ENCODE results near the gene ARHGAP26.

Gene ARHGAP26

DNA sequence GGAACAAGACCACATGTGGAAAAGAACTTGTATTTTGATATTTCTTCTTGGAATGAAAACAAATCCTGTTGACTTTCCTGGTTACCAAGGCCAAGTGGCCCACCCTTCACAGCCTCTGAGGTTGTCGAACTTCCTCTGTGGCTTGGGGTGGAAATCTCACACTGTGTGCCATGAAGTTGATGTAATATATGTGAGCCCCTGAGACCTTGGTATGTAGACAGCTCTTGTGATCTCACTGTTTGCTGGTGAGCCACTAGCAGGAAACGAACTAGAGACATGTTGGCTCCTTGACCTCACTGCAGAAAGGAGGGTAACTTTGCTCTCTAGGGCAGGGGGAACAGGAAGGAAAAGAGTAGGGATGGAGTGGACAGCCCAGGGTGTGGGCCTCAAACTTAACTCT, 159.4 kb downstream of the ARHGAP26 start:
- Histone ChIP-seq H2AK5ac (ENCODE audit: low read length, severe bottlenecking) (no peak overlapping the region), H3K4ac (ENCODE audit: low read depth in 1 of 2, low read length in 2 of 2) (no peak overlapping the region), H2BK120ac (ENCODE audit: low read depth, low read length) (no peak overlapping the region), H3K36me3 (ENCODE audit: control insufficient read depth in 1 of 2, insufficient read depth in 2 of 2, low read depth in 1 of 2, low read length in 2 of 2) (no peaks in the 10 kb centered on the region), H3K79me1 (replicated peaks; ENCODE audit: low read length, poor library complexity, severe bottlenecking) (peaks cover 1% of the 10 kb centered on the region), H4K8ac (ENCODE audit: low read length) (no peak overlapping the region), H4K91ac (ENCODE audit: low read length) (no peak overlapping the region), H3K27me3 (ENCODE audit: control insufficient read depth in 1 of 2, insufficient read depth in 1 of 2, low read length in 2 of 2) (no peaks in the 10 kb centered on the region), H2BK5ac (ENCODE audit: low read depth, low read length, poor library complexity, severe bottlenecking) (no peak overlapping the region), H3K4me1 (ENCODE audit: control insufficient read depth, insufficient read depth, low read depth, low read length) (no peaks in the 10 kb centered on the region), H3K27ac (ENCODE audit: low read length, poor library complexity, severe bottlenecking) (no peak overlapping the region), H2AFZ (ENCODE audit: low read depth, low read length) (no peak overlapping the region), H3K23ac (ENCODE audit: low read length in 2 of 2) (no peak overlapping the region), H3K14ac (ENCODE audit: low read length in 2 of 2) (no peak overlapping the region), H3K4me2 (ENCODE audit: low read length, poor library complexity, severe bottlenecking) (no peak overlapping the region), H3K18ac (ENCODE audit: low read depth in 1 of 2, low read length in 2 of 2) (no peak overlapping the region), H3K4me3 (ENCODE audit: insufficient read depth in 1 of 2, low read depth in 1 of 2, low read length in 2 of 2) (no peak overlapping the region), H2BK15ac (ENCODE audit: low read depth, poor library complexity, severe bottlenecking) (no peak overlapping the region), H3K9me3 (ENCODE audit: control insufficient read depth, low read length) (no peaks in the 10 kb centered on the region), H3K9ac (ENCODE audit: low read length) (no peak overlapping the region), H2BK12ac (ENCODE audit: low read length in 2 of 2) (no peak overlapping the region)
- DNase-seq: no peak
- WGBS: 61% methylated on average over 2 of the region's 2 CpGs

DNA sequence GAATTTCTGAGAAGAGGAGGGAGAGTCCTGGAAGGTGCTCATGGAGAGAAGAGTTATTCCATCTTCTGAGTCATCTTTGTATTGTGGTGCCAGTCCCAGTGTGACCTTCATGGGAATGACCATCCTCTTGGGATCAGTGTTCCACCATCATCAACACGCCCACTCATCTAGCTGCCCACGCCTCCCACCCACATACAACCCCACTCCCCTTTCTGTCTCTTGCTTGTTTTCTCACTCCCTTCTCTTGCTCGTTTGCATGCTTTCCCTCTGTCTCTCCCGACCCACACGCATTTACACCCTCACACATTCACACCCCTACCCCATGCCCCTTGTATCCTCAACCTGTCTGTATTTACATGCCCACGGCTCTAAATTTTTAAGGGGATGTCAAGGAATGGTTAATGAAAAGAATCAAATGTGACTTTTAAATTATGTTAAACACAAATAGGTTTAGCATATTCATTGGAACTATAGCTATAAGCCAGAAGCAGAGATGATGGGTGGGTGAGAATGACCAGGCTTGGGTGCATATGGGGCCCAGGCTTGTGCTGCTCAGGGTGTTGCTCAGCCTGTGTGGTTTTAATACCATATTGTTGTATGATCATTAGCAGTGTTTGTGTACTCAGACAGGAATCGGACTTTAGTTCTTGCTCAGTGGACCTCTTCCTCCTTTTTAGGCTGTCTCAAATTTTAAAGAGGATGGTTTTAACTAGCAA, 160.4 kb downstream of the ARHGAP26 start:
- no peak overlapping the region for H3K4me3 ChIP-seq (ENCODE audit: insufficient read depth in 1 of 2, low read depth in 1 of 2, low read length in 2 of 2)
- no peak overlapping the region for H2BK15ac ChIP-seq (ENCODE audit: low read depth, poor library complexity, severe bottlenecking)
- no peak overlapping the region for H3K9ac ChIP-seq (ENCODE audit: low read length)
- no peak overlapping the region for H3K23ac ChIP-seq (ENCODE audit: low read length in 2 of 2)
- no peak overlapping the region for H3K4ac ChIP-seq (ENCODE audit: low read depth in 1 of 2, low read length in 2 of 2)
- peaks cover 1% of the 10 kb centered on the region for H3K79me1 ChIP-seq (replicated peaks; ENCODE audit: low read length, poor library complexity, severe bottlenecking)
- no peak overlapping the region for H3K14ac ChIP-seq (ENCODE audit: low read length in 2 of 2)
- no peak for DNase-seq
- H4K91ac ChIP-seq (ENCODE audit: low read length): no peak overlapping the region
- no peak overlapping the region for H4K8ac ChIP-seq (ENCODE audit: low read length)
- H2BK5ac ChIP-seq (ENCODE audit: low read depth, low read length, poor library complexity, severe bottlenecking): no peak overlapping the region
- H2AK5ac ChIP-seq (ENCODE audit: low read length, severe bottlenecking): no peak overlapping the region
- H3K27ac ChIP-seq (ENCODE audit: low read length, poor library complexity, severe bottlenecking): no peak overlapping the region
- H3K36me3 ChIP-seq (ENCODE audit: control insufficient read depth in 1 of 2, insufficient read depth in 2 of 2, low read depth in 1 of 2, low read length in 2 of 2): no peaks in the 10 kb centered on the region
- no peaks in the 10 kb centered on the region for H3K9me3 ChIP-seq (ENCODE audit: control insufficient read depth, low read length)
- H3K18ac ChIP-seq (ENCODE audit: low read depth in 1 of 2, low read length in 2 of 2): no peak overlapping the region
- H3K4me1 ChIP-seq (ENCODE audit: control insufficient read depth, insufficient read depth, low read depth, low read length): no peaks in the 10 kb centered on the region
- no peak overlapping the region for H3K4me2 ChIP-seq (ENCODE audit: low read length, poor library complexity, severe bottlenecking)
- no peak overlapping the region for H2BK12ac ChIP-seq (ENCODE audit: low read length in 2 of 2)
- H3K27me3 ChIP-seq (ENCODE audit: control insufficient read depth in 1 of 2, insufficient read depth in 1 of 2, low read length in 2 of 2): no peaks in the 10 kb centered on the region
- WGBS: 87% methylated on average over 5 of the region's 7 CpGs
- H2BK120ac ChIP-seq (ENCODE audit: low read depth, low read length): no peak overlapping the region
- no peak overlapping the region for H2AFZ ChIP-seq (ENCODE audit: low read depth, low read length)

- no peak for DNase-seq
- Histone ChIP-seq H3K9me3 (ENCODE audit: control insufficient read depth, low read length) (no peaks in the 10 kb centered on the region), H3K27me3 (ENCODE audit: control insufficient read depth in 1 of 2, insufficient read depth in 1 of 2, low read length in 2 of 2) (no peaks in the 10 kb centered on the region), H3K4me2 (ENCODE audit: low read length, poor library complexity, severe bottlenecking) (no peak overlapping the region), H3K18ac (ENCODE audit: low read depth in 1 of 2, low read length in 2 of 2) (no peak overlapping the region), H2BK15ac (ENCODE audit: low read depth, poor library complexity, severe bottlenecking) (no peak overlapping the region), H2AK5ac (ENCODE audit: low read length, severe bottlenecking) (no peak overlapping the region), H3K4me3 (ENCODE audit: insufficient read depth in 1 of 2, low read depth in 1 of 2, low read length in 2 of 2) (no peak overlapping the region), H4K8ac (ENCODE audit: low read length) (no peak overlapping the region), H2BK120ac (ENCODE audit: low read depth, low read length) (no peak overlapping the region), H4K91ac (ENCODE audit: low read length) (no peak overlapping the region), H2BK5ac (ENCODE audit: low read depth, low read length, poor library complexity, severe bottlenecking) (no peak overlapping the region), H2AFZ (ENCODE audit: low read depth, low read length) (no peak overlapping the region), H3K9ac (ENCODE audit: low read length) (no peak overlapping the region), H3K23ac (ENCODE audit: low read length in 2 of 2) (no peak overlapping the region), H3K79me1 (replicated peaks; ENCODE audit: low read length, poor library complexity, severe bottlenecking) (no peaks in the 10 kb centered on the region), H3K4me1 (ENCODE audit: control insufficient read depth, insufficient read depth, low read depth, low read length) (no peaks in the 10 kb centered on the region), H2BK12ac (ENCODE audit: low read length in 2 of 2) (no peak overlapping the region), H3K27ac (ENCODE audit: low read length, poor library complexity, severe bottlenecking) (no peak overlapping the region), H3K14ac (ENCODE audit: low read length in 2 of 2) (no peak overlapping the region), H3K4ac (ENCODE audit: low read depth in 1 of 2, low read length in 2 of 2) (no peak overlapping the region), H3K36me3 (ENCODE audit: control insufficient read depth in 1 of 2, insufficient read depth in 2 of 2, low read depth in 1 of 2, low read length in 2 of 2) (no peaks in the 10 kb centered on the region)
- 83% methylated on average over 9 of the region's 9 CpGs for whole genome bisulfite sequencing
Observed at GRCh38 chr5:142931896-142932686, 161.9 kb downstream of the ARHGAP26 start.

DNA sequence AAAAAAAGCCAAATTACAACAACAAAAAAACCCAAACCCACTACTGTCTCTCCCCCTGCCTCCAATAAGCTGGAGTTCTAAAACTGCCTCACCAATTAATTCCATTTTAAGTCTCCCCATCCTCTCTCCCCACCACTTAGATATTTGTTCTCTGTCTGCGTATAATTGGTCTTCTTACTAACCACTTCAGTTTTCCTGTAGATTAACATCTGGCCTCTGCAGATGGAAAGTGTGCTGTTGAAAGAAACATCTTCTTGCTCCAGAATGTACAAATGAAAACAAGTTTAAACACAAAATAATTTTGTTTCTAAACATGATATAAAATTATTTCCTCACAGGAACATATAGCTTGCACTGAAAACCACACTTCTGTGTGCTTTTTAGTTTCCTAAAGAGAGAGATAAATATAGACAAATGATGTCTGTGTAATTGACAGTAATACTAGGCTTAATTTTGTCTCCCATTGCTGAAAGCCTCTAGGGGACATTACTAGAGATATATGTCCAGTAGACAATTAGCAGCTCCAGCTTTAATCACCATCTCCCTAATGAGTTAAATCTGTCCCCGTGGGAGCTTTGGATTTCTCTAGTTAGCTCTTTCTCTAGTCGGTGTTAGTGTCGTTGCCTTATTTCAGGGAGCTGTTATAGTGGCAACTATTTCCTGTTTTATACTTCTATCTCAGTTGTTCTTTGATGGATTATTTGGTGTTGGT, 164.0 kb downstream of the ARHGAP26 start:
- H3K4me2 ChIP-seq (ENCODE audit: low read length, poor library complexity, severe bottlenecking): no peak overlapping the region
- no peak overlapping the region for H3K9ac ChIP-seq (ENCODE audit: low read length)
- no peak overlapping the region for H2BK5ac ChIP-seq (ENCODE audit: low read depth, low read length, poor library complexity, severe bottlenecking)
- H3K9me3 ChIP-seq (ENCODE audit: control insufficient read depth, low read length): no peaks in the 10 kb centered on the region
- H3K18ac ChIP-seq (ENCODE audit: low read depth in 1 of 2, low read length in 2 of 2): no peak overlapping the region
- H4K91ac ChIP-seq (ENCODE audit: low read length): no peak overlapping the region
- H2BK12ac ChIP-seq (ENCODE audit: low read length in 2 of 2): no peak overlapping the region
- H3K4ac ChIP-seq (ENCODE audit: low read depth in 1 of 2, low read length in 2 of 2): no peak overlapping the region
- no peak overlapping the region for H2BK120ac ChIP-seq (ENCODE audit: low read depth, low read length)
- DNase-seq: no peak
- 82% methylated on average over 3 of the region's 4 CpGs for WGBS
- H3K36me3 ChIP-seq (ENCODE audit: control insufficient read depth in 1 of 2, insufficient read depth in 2 of 2, low read depth in 1 of 2, low read length in 2 of 2): no peaks in the 10 kb centered on the region
- H3K4me1 ChIP-seq (ENCODE audit: control insufficient read depth, insufficient read depth, low read depth, low read length): no peaks in the 10 kb centered on the region
- no peak overlapping the region for H2AK5ac ChIP-seq (ENCODE audit: low read length, severe bottlenecking)
- no peaks in the 10 kb centered on the region for H3K27me3 ChIP-seq (ENCODE audit: control insufficient read depth in 1 of 2, insufficient read depth in 1 of 2, low read length in 2 of 2)
- no peak overlapping the region for H3K23ac ChIP-seq (ENCODE audit: low read length in 2 of 2)
- no peak overlapping the region for H3K27ac ChIP-seq (ENCODE audit: low read length, poor library complexity, severe bottlenecking)
- H3K14ac ChIP-seq (ENCODE audit: low read length in 2 of 2): no peak overlapping the region
- H3K79me1 ChIP-seq (replicated peaks; ENCODE audit: low read length, poor library complexity, severe bottlenecking): no peaks in the 10 kb centered on the region
- no peak overlapping the region for H2AFZ ChIP-seq (ENCODE audit: low read depth, low read length)
- no peak overlapping the region for H4K8ac ChIP-seq (ENCODE audit: low read length)
- H2BK15ac ChIP-seq (ENCODE audit: low read depth, poor library complexity, severe bottlenecking): no peak overlapping the region
- no peak overlapping the region for H3K4me3 ChIP-seq (ENCODE audit: insufficient read depth in 1 of 2, low read depth in 1 of 2, low read length in 2 of 2)
